ENCODE results near the gene CCDC141. TPM values are rescaled to one million over a fixed set of nuclear protein-coding genes. Genes with fewer than 3 reads are reported as not detected.

CCDC141 gene
- total and polyA plus RNA-seq, 2 experiments from 2014 or later = 3.0 to 7.2 TPM

DNA sequence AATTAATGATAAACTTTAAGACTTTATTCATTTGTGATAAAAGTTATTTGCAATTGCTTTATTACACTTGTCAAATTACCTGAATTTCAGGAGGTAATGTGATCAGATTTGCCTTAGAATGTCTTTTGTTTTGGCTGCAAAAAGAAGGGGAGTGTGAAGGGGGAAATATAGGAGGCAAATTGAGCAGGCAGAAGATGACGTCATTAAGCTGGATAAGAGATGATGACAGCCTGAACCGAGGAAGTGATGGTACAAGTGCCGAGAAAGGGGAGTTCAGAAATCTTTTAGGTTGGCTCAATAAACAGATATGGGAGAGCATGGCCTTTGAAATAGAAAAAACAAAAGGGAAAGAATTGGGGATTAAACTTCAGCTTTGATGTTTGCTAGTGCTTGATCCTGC lies 169.7 kb downstream of the CCDC141 start:
- DNase-seq (ENCODE audit: low spot score) = no peak
- Histone ChIP-seq H3K4me2 (no peak overlapping the region), H3K79me2 (no peaks in the 10 kb centered on the region), H3K9me2 (replicated peaks; ENCODE audit: insufficient read depth) (no peaks in the 10 kb centered on the region), H3K27me3 (no peaks in the 10 kb centered on the region), H2AFZ (no peak overlapping the region), H4K20me1 (ENCODE audit: insufficient read depth, poor library complexity, severe bottlenecking) (no peaks in the 10 kb centered on the region), H3K36me3 (replicated peaks; ENCODE audit: insufficient read depth, low read depth) (no peaks in the 10 kb centered on the region), H3K27ac (no peak overlapping the region), H3K9me3 (ENCODE audit: low read depth) (no peaks in the 10 kb centered on the region), H3K4me3 (no peak overlapping the region), H3K4me1 (ENCODE audit: insufficient read depth) (no peaks in the 10 kb centered on the region)
- WGBS (ENCODE audit: low lambda C conversion rate, missing lambda C conversion rate) = 85% methylated on average over 3 of the region's 3 CpGs
- TF ChIP-seq, protein P1, sequence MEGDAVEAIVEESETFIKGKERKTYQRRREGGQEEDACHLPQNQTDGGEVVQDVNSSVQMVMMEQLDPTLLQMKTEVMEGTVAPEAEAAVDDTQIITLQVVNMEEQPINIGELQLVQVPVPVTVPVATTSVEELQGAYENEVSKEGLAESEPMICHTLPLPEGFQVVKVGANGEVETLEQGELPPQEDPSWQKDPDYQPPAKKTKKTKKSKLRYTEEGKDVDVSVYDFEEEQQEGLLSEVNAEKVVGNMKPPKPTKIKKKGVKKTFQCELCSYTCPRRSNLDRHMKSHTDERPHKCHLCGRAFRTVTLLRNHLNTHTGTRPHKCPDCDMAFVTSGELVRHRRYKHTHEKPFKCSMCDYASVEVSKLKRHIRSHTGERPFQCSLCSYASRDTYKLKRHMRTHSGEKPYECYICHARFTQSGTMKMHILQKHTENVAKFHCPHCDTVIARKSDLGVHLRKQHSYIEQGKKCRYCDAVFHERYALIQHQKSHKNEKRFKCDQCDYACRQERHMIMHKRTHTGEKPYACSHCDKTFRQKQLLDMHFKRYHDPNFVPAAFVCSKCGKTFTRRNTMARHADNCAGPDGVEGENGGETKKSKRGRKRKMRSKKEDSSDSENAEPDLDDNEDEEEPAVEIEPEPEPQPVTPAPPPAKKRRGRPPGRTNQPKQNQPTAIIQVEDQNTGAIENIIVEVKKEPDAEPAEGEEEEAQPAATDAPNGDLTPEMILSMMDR (IDR thresholded peaks at IDR 0.05; ENCODE audit: poor library complexity) = no peak
- TF ChIP-seq EZH2phosphoT487 (IDR thresholded peaks at IDR 0.05; ENCODE audit: low read depth, severe bottlenecking, unreplicated experiment) = no peak
- no peak for TF ChIP-seq EZH2 (IDR thresholded peaks at IDR 0.05; ENCODE audit: borderline replicate concordance)

DNA sequence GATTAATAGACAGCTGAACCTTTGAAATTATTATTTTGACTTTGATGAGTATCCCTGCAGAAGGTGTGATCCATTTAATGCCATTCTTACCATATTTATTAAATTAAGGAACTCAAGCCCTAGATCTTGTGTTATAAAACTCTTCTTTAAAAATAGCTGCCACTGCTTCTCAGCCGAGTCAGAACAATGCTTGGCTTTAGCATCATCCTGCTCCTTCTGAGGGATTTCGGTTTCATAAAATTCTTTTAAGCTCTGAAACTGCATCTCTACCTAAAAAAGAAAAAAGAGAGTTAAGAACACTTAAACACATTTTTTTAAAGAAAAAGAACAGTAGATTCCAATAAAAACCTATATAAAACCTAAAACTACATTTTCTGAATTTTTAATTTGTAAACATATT lies 172.1 kb downstream of the CCDC141 start:
- H3K36me3 ChIP-seq (replicated peaks; ENCODE audit: insufficient read depth, low read depth) = no peaks in the 10 kb centered on the region
- TF ChIP-seq, protein P1 (IDR thresholded peaks at IDR 0.05; ENCODE audit: poor library complexity) = no peak
- TF ChIP-seq EZH2phosphoT487 (IDR thresholded peaks at IDR 0.05; ENCODE audit: low read depth, severe bottlenecking, unreplicated experiment) (no peak), EZH2 (IDR thresholded peaks at IDR 0.05; ENCODE audit: borderline replicate concordance) (no peak)
- H3K4me3 ChIP-seq = no peak overlapping the region
- no peak overlapping the region for H2AFZ ChIP-seq
- no peaks in the 10 kb centered on the region for H4K20me1 ChIP-seq (ENCODE audit: insufficient read depth, poor library complexity, severe bottlenecking)
- DNase-seq (ENCODE audit: low spot score) = no peak
- H3K79me2 ChIP-seq = no peaks in the 10 kb centered on the region
- H3K4me2 ChIP-seq = no peak overlapping the region
- H3K9me2 ChIP-seq (replicated peaks; ENCODE audit: insufficient read depth) = no peaks in the 10 kb centered on the region
- 90% methylated on average over 2 of the region's 2 CpGs for WGBS (ENCODE audit: low lambda C conversion rate, missing lambda C conversion rate)
- no peaks in the 10 kb centered on the region for H3K4me1 ChIP-seq (ENCODE audit: insufficient read depth)
- no peaks in the 10 kb centered on the region for H3K27me3 ChIP-seq
- no peaks in the 10 kb centered on the region for H3K9me3 ChIP-seq (ENCODE audit: low read depth)
- H3K27ac ChIP-seq = no peak overlapping the region

- 70% methylated on average over 8 of the region's 8 CpGs for WGBS (ENCODE audit: low lambda C conversion rate, missing lambda C conversion rate)
- no peak for DNase-seq (ENCODE audit: low spot score)
- no peak for TF ChIP-seq EZH2 (IDR thresholded peaks at IDR 0.05; ENCODE audit: borderline replicate concordance)
- TF ChIP-seq, protein P1 (IDR thresholded peaks at IDR 0.05; ENCODE audit: poor library complexity) = no peak
- TF ChIP-seq EZH2phosphoT487 (IDR thresholded peaks at IDR 0.05; ENCODE audit: low read depth, severe bottlenecking, unreplicated experiment) = no peak
Observed at GRCh38 chr2:178874529-178875240, 175.3 kb downstream of the CCDC141 start.

More at GRCh38 chr2:178874529-178875240, 175.3 kb downstream of the CCDC141 start:
- no peaks in the 10 kb centered on the region for H4K20me1 ChIP-seq (ENCODE audit: insufficient read depth, poor library complexity, severe bottlenecking)
- H3K4me1 ChIP-seq (ENCODE audit: insufficient read depth) = no peaks in the 10 kb centered on the region
- H2AFZ ChIP-seq = no peak overlapping the region
- H3K27me3 ChIP-seq = no peaks in the 10 kb centered on the region
- H3K79me2 ChIP-seq = no peaks in the 10 kb centered on the region
- H3K9me2 ChIP-seq (replicated peaks; ENCODE audit: insufficient read depth) = no peaks in the 10 kb centered on the region
- no peak overlapping the region for H3K4me3 ChIP-seq
- no peak overlapping the region for H3K4me2 ChIP-seq
- H3K9me3 ChIP-seq (ENCODE audit: low read depth) = no peaks in the 10 kb centered on the region
- H3K36me3 ChIP-seq (replicated peaks; ENCODE audit: insufficient read depth, low read depth) = no peaks in the 10 kb centered on the region
- H3K27ac ChIP-seq = no peak overlapping the region

Data from hepatocyte (in vitro differentiated cells).